Right hindlimb (tissue), 1 donor: Measurements from ENCODE around the gene KIF21A.

Experiments used
- DNase-seq: peaks from one replicate; pipeline ENCODE4 v3.0.0-alpha.2; 2018

Gene KIF21A

DNA sequence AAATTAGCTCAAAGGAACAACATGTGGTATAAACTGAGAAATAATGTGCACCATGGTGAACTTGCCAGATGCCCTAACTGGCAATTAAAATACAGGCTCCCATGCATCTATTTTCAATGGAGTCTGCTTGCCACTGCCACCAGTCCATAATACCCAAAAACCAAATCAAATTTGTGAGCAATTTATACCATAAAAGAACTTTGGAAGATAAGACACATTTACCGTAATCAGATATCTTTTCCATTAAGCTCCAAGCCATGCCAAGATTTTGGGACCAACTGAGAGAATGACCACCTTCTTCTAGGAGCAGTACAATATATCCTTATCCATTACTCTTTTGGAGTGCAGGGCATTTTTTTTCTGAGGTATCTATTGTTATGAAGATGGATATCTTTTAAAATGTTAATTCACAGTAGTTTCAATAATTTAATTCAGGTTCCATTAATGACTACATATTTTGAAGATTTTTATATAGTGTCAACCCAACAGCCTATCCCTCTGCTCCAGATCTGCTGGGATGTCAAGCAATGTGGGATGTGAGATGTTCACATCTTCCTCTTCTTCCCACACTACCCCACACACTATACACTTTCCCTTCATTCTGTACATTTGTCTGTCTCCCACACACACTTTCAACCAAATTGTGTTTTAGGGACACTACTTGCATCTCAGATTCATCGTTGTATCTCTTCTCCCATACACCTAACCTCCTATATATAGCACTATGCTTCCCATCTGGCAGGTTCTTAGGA is 53.3 kb downstream of the KIF21A start:
- no peak for DNase-seq

DNA sequence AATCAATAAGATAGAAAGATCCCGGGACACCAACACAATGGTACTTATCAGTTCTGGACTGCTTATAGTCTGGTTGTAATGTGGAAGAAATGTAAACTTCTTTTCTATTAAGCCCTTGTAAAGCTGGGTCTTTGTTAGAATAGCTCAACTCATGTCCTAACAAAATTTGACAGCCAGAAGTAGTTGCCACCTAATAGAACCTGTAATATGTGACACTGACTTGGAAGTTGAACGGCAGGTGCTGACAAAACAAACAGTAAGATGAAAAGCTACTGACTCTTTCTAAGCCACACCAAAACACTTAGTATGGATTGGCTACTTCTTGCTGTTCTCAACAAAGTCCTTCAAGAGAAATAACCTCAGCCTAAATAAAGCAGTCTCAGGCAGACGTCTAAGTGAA is 56.6 kb downstream of the KIF21A start:
- no peak for DNase-seq

DNA sequence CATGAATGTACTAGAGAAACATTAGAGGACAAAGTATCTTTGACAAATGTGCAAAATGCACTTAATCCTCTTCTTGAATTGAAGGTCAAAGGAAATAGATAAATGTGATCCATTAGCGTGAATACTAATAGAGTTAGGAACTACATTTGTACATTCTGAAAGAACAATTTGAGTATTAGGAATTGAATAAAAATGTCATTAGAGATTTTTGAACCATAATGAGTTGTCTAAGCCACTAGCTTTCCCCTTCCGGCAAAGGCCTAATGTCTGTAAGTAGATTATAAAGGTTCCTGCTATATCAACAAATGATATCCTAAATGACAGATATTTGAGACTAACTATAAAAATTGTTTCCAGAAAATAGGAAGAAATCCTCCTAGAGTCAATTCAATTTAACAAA is 59.8 kb downstream of the KIF21A start:
- DNase-seq: no peak

DNA sequence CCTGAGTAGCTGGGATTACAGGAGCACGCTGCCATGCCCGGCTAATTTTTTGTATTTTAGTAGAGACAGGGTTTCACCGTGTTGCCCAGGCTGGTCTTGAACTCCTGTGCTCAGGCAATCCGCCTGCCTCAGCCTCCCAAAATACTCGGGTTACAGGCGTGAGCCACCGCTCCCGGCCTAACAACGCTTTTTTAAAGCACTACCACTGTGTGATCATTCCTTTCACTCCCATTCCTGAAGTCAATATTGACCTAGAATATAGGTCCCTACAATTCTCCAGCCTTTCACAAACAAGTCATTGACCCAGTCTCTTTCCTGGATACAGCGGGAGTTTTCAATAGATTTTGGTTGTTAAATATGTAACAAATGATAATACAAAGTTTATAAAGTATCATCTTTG is 62.8 kb downstream of the KIF21A start:
- DNase-seq: no peak

DNA sequence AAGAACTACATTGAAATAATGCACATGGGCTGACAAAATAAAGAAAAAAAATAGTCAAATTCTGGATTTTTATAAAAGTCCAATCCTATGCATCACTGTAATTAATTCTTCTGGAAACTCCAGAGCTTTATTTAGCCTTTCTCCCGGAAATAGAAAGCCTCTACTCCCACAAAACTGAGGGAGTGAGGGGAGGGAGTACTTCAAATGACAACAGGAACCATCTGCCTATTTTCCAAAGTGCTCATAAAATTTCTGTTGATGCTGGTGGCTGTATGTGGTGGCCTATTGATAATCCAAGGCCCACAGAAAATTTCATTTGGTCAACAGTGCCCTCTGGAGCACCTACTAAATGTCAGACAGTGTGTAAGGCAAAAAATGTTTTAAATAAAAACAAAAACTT is 64.6 kb downstream of the KIF21A start:
- no peak for DNase-seq

DNA sequence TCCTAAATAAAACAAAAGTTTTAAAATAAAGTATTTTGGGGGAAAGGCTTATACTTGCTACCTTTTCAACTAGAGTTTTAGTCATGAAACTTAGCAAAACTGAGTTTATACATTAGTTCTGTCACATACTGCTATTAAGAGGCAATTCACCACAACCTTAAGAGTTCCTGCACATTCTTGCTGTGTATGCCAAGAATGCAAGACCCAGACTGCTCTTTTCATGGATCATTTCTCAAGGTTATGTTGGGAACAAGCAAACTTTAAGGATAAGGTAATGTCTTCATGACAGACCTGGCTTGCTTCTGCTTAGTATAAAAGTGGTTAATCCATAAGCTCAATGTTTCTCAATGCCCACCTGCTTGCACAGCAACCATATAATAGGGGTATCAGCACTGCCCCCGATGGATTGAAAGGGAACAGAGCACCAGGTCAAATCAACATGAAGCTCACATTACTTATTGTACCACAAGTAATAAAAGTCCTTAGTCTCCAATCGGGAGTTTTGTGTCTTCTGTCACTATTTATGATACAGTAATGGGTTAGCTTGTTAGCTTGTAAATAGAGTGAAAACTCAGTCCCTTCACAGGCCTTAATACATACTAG is 67.6 kb downstream of the KIF21A start:
- DNase-seq: no peak

DNA sequence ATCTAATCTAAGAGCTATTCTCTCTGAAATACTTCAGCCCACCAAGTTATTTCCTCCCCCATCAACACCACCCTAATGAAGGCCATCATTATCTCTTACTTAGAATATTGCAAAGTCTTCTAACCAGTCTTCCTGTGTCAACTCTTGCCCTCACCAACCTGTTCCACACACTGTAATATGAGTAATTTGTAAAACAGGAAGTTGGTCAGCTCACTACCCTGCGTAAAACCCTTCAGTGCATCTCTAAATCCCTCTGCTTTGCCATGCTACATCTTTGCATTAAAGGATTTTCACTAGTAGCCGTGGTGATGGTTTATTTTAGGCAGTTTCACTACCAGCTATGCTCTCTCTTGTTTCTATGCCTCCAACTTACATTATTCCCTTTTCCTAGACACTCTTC is 70.0 kb downstream of the KIF21A start:
- no peak for DNase-seq

DNA sequence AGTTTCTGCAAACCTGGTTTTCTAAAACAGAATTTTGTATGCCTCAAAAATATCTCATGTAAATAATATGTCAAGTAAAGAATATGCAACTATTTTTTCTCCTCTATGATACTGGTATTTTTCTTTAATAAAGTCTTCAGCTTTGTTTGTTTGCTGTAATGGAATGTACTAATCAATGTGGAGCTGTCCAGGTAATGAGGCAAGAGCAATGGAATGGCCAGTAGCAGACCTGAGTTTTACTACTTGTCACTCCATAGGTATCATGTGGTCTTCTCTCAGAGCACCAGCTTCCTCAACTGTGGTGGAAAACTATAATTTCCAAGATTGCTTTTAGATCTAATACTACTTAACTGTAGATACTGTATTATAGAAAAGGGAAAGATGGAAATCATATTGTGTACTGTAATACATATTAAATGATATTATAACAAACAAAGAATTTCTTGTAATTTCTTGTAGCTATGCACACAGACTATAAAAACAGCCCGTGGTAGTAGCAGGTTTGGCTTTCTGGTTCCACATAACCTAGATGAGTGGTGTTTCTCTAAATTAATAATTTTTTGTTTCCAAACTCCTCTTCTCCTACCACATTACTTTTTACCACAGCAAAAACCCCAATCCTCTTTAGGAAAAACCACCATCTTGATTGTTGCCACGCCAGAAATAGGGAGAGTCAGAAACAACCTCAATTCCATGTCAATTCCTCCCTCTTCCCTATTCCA is 70.6 kb downstream of the KIF21A start:
- no peak for DNase-seq

DNA sequence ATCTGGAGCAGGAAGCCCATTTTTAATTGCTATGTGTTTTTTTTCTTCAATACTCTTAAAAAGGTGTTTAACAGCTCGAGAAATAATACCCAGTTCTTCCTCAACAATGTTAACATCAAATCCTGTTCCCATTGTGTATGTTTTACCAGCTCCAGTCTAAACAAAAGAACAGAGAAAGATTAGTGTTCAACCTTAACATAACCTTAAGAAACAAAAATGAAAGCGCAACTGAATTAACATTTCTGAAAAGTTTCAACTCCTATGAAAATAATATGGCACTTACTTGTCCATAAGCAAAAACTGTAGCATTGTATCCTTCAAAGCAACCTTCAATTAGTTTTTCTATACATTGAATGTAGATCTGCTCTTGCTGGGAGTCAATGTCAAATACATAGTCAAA is 73.2 kb downstream of the KIF21A start:
- DNase-seq: no peak

DNA sequence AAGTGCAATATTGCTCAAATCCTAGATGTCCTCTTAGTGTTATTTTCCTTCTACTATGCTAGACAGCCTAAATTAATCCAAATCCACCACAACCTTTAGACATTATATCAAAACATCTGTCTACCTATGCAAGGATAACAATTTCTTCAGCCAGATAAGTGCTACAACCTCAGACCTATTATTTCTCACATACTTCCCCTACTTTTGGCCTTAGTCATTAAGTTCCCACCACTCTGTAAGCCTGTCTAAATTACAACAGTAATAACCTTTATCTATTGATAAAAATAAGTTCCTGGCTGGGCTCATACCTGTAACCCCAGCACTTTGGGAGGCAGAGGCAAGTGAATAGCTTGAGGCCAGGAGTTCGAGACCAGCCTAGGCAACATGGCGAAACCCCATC is 74.0 kb downstream of the KIF21A start:
- DNase-seq: no peak

DNA sequence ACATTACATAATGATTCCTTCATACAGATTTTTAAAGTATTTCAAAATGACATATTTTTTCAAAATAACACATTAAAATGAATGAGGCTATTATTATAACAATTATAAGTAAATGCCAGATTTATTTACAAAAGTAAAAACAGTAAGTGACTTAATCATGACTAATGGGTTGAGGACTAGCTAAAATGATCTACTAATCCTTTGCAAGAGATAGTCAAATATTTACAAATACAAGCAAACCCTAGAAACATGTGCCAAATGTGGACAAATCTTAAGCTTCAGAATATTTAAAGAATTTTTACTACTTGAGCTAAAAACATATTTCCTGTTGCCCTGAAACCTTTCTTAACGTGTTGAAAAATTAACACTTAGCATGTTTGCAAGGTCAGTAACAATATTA is 74.8 kb downstream of the KIF21A start:
- DNase-seq: no peak

DNA sequence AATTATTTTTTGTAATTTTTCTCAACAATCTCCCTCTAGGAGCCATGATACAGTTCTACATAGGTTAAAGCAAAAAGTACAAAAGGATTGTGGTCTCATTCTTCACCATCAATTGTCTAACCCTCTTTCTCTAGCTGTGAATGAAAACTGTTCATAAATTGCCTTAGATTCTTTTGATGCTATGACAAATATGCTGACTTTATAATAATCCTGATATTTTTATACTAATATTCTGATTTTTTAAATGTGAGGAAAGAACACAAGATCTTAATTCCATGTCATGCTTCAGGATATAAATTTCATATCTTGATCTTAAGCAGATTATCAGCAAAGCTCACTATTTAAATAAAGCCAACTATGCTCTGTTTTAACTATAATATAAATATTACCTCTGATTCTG is 75.4 kb downstream of the KIF21A start:
- no peak for DNase-seq

DNA sequence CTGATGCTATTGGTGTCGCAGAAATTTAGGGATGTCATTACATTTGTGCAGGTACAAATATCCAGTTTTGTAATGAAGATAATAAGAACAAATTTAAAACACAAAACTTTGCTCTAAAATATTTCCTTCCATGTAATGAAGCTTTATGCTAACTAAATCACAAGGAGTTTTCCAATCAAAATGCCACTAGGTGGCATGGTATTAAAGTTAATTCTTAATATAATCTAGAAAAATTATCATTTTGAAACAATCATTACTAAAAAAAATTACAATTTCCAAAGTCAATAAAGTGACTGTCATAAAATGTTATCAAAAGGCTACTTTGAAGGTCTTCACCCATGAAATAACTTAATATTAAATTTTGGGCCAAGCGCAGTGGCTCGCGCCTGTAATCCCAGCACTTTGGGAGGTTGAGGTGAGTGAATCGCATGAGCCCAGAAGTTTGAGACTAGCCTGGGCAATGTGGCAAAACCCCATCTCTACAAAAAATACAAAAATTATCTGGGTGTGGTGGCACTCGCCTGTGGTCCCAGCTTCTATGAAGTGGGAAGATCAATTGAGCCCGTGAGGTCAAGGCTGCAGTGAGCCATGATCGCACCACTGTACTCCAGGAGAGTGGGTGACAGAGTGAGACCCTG is 77.4 kb downstream of the KIF21A start:
- no peak for DNase-seq

DNA sequence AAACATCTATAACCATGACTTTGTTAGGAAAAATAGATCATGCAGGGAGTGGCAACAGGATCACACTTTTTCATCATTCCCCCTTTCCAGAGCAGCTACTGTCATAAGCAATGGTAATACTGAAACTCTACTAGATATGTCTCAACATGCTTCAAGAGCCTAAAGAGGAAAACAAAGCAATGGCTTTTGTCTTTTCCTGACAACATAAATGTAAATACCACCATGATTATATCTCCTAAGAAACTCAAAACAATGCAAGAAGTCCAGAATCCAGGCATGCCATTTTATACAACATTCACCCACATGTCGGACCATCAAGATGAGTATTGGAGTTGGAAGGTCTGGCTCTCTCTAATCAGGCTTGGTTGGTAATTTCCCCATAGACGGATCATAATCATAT is 78.7 kb downstream of the KIF21A start:
- DNase-seq: no peak

DNA sequence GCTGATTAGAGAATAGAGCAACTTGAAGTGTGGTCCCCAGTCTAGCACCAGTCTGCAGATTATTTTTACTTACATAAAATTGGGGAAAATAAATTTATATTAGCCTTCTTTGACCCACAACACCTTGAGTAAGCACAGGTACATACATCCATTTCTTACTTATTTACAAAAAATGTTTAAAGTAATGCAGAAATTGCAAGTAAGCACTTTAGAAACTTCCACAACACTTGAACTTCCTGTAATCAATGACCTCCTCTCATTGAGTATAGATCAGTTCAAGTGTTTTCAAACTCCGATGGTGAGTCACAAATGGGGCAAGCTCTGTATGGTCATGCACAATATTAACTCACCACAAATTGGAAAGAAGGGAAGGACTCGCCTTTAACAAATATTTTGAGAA is 83.3 kb downstream of the KIF21A start:
- no peak for DNase-seq

DNA sequence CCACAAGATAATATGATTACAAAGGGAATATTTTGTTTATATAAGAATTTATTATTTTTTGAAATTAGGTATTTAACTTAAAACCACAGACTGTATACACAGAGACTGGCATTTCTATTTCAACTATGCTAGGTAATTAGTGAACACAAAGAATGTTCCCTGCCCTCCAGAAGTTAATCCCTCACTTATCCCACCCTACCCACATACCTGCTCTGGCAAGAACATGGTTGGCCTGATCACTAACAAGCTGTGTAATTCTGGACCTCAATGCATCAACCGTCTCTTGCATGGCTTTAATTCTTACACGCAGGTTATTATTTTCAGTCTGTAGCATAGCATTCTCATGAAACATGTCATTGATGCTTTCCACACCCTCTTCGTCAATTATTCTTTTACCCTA is 85.9 kb downstream of the KIF21A start:
- no peak for DNase-seq

DNA sequence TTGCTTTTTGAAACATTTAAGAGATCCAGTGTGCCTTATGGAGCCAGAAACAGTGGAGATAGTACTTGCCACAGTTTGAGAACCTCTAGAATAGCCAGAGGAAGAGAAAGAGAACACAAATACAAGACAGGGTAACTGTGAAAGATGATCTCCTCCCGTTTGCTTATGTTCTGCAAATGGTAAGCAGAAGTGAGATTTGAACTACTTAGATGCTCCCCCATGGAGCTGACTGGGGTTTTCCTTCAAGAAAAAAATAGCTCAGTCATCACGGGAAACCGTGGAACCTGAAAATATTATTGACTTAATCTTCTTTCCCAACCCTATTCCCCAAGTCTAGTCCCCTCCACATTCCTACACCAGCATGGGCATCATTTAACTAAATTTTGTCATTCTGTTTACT is 87.1 kb downstream of the KIF21A start:
- no peak for DNase-seq

DNA sequence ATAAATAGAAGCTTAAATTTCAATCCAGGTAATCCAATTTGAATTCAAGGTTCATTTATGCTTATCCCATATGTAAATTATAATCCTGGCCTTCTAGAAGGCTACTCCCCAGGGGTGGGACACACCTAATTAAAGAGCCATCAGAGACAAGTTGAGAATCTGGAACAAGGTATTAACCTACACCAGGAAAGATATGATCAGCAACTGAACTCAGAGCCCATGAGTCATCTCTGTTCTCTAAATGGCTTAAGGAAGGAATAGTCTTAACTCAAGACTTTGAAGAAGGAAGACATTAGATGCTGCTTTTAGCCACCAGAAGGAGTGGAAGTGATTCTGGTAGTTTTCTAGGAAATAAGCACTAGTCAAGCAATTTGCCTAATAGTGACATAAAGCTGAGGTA is 88.0 kb downstream of the KIF21A start:
- DNase-seq: no peak

DNA sequence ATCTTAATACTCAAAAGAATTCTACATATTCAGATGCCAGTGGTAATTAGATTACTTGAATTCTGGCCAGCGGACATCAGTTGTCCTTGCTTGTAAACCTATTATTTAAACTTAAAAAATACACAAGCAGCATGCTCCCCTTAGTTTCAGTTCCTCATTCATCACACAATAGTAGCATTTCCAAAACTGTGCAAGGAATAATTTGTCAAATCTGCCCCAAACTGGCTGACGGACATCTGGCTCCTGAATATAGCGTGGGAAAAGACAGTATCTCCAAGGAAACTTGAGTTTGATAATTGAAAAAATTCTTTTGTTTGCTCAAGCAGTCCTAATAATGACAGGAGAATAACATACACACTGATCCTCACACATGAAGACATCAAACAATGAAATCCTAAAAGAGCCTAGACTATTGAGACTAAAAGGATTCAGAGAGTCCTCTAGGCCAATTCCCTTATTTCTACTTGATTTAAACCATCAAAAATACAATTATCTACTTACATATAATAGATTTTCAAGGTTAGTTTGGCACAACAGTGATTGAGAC is 90.4 kb downstream of the KIF21A start:
- no peak for DNase-seq

DNA sequence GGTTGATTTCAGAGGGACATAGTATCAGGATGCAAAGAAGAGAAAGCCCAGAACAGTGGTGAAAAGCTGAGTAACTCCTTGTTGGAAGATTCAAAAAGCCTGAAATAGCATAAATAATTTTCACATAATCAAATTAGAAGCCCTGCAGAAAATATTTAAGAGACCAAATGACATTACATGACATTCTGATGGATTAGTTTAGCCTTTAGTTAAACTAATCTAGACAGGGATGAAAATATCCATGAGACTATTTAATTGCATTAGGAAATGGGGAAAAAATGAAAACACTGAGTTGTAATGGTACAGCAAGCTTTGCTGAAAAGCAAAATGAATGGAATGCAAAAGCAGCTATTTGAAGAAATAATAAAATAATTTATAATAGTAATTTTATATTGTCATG is 91.8 kb downstream of the KIF21A start:
- no peak for DNase-seq

DNA sequence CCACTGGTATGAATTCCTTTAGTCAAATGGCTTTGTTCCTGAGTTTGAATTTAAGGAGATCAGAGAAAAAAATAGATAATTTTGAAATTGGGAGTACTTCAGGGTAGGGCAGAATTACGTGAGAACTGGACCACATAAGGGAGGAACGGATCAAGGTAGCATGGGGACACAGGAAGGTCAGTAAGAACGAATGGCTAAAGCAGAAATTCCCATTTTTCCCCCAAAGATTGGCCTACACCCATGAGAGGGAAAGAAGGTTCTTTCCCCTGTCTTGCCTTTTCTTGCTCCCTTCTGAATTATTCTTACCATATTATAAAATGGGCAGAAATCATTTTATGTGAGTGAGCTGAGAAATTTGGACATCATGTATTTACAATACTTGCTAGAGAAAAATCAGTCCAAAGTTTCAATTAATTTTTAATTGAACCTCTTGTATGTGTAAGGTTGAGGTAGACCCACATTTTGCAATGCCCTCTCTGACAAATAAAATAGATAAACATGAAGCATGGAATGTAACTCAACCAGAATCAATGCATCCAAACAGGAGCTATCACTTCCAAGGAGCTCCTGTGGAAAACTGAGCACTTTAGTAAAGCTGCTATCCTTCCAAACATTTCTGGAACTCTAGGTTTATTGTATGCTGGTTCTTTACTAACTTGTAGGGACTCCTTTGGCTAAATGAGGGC is 93.8 kb downstream of the KIF21A start:
- DNase-seq: no peak

DNA sequence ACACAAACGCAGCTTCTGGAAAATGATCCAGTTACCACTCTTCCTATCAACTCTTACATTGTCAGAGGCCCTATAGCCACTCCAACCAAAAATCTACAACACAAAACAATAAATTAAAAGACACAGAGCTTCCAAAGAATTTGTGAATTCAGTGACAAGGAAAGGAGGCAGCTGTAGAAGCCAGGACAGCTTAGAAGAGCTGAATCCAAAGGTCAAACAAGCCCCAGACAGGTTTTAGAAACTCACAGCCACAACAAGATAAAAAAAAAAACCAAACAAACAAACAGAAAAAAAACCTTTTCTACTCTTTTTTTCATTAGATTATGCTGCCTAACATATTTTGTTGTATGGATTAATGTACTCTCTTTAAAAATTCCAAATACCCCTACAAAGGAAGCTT is 94.4 kb downstream of the KIF21A start:
- DNase-seq: no peak

DNA sequence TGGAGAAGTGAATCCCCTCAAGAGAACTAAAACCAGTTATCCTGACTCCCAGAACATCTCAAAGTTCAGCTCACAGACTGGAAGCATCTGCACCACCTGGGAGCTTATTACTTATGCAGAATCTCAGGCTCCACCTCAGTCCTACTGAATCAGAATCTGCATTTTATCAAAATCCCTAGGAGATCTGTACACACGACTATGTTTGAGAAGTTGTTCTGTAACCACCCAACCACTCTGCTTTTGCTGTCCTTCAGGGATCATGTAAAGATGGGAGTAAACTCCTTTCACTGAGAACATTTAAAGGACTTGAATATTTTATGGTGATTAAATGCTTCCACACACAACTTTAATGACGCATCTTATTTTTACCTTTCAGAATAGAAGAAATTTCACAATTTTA is 98.0 kb downstream of the KIF21A start:
- DNase-seq: no peak
